VCaP (cell line): ENCODE data around the gene UBR1.

Source experiments
- H3K27ac ChIP-seq: fragments of 450-650 bp; 2 replicates; pipeline ENCODE4 v1.5.1; 2017
- CTCF ChIP-seq: fragments of 450-650 bp; conservative IDR thresholded peaks from 2 replicates; pipeline ENCODE4 v1.5.1; 2017; ENCODE audit warnings: mild to moderate bottlenecking, moderate library complexity

The UBR1 gene

GRCh38 chr15:43096411-43096810 is 9.4 kb downstream of the UBR1 start:
- no peak for TF ChIP-seq CTCF
- H3K27ac ChIP-seq: no peak overlapping the region

- TF ChIP-seq CTCF: no peak
- H3K27ac ChIP-seq: no peak overlapping the region
These were observed 10.0 kb downstream of the UBR1 start for GRCh38 chr15:43095708-43096347.

- no peak for TF ChIP-seq CTCF
- no peak overlapping the region for H3K27ac ChIP-seq
These were observed 10.6 kb downstream of the UBR1 start for GRCh38 chr15:43095243-43095642.

GRCh38 chr15:43094416-43095030 is 11.3 kb downstream of the UBR1 start:
- H3K27ac ChIP-seq: no peak overlapping the region
- no peak for TF ChIP-seq CTCF

GRCh38 chr15:43093026-43093425 is 12.8 kb downstream of the UBR1 start:
- no peak for TF ChIP-seq CTCF
- no peak overlapping the region for H3K27ac ChIP-seq

GRCh38 chr15:43091859-43092258 is 14.0 kb downstream of the UBR1 start:
- no peak overlapping the region for H3K27ac ChIP-seq
- no peak for TF ChIP-seq CTCF

GRCh38 chr15:43086551-43086950 is 19.3 kb downstream of the UBR1 start:
- TF ChIP-seq CTCF: no peak
- H3K27ac ChIP-seq: no peak overlapping the region; the same call in 1 of the 2 replicates
